ENCODE measurements around the gene SYNE4.
"Not testable (repeated sequence)": the region's sequence is repeated elsewhere in the genome, so short reads cannot be mapped to it uniquely, and the experiment has no call there.

SYNE4 gene

GRCh38 chr19:35990156-35990555 is 18.5 kb downstream of the SYNE4 start:
- TF ChIP-seq CTCF (IDR thresholded peaks at IDR 0.05; ENCODE audit: insufficient read depth, low read depth, low read length, missing control alignments): no peak
- H3K4me3 ChIP-seq (ENCODE audit: low read depth, low read length): no peak overlapping the region
- DNase-seq (ENCODE audit: low read depth): no peak

- TF ChIP-seq CTCF (IDR thresholded peaks at IDR 0.05; ENCODE audit: insufficient read depth, low read depth, low read length, missing control alignments): no peak
- H3K4me3 ChIP-seq (ENCODE audit: low read depth, low read length): no peak overlapping the region
- no peak for DNase-seq (ENCODE audit: low read depth)
Measured at GRCh38 chr19:35988824-35989223, 19.8 kb downstream of the SYNE4 start.

- no peak overlapping the region for H3K4me3 ChIP-seq (ENCODE audit: low read depth, low read length)
- DNase-seq (ENCODE audit: low read depth): no peak
- no peak for TF ChIP-seq CTCF (IDR thresholded peaks at IDR 0.05; ENCODE audit: insufficient read depth, low read depth, low read length, missing control alignments)
Measured at GRCh38 chr19:35987571-35987896, 21.1 kb downstream of the SYNE4 start.

- H3K4me3 ChIP-seq (ENCODE audit: low read depth, low read length): peak overlapping the region; percentile 25; the same call in 1 of the 2 replicates
- DNase-seq (ENCODE audit: low read depth): no peak
- TF ChIP-seq CTCF (IDR thresholded peaks at IDR 0.05; ENCODE audit: insufficient read depth, low read depth, low read length, missing control alignments): no peak
Measured at GRCh38 chr19:35986664-35987570, 21.7 kb downstream of the SYNE4 start.

- TF ChIP-seq CTCF (IDR thresholded peaks at IDR 0.05; ENCODE audit: insufficient read depth, low read depth, low read length, missing control alignments): no peak
- no peak for DNase-seq (ENCODE audit: low read depth)
- no peak overlapping the region for H3K4me3 ChIP-seq (ENCODE audit: low read depth, low read length)
Measured at GRCh38 chr19:35986111-35986510, 22.5 kb downstream of the SYNE4 start.

GRCh38 chr19:35983177-35983576 is 25.4 kb downstream of the SYNE4 start:
- DNase-seq (ENCODE audit: low read depth): no peak
- TF ChIP-seq CTCF (IDR thresholded peaks at IDR 0.05; ENCODE audit: insufficient read depth, low read depth, low read length, missing control alignments): no peak
- H3K4me3 ChIP-seq (ENCODE audit: low read depth, low read length): no peak overlapping the region

GRCh38 chr19:35980997-35981396 is 27.6 kb downstream of the SYNE4 start:
- DNase-seq (ENCODE audit: low read depth); H3K4me3 ChIP-seq (ENCODE audit: low read depth, low read length): not testable (repeated sequence)
